ENCODE results near the gene BBOF1.
"Not testable (repeated sequence)": the region's sequence is repeated elsewhere in the genome, so short reads cannot be mapped to it uniquely, and the experiment has no call there.

The BBOF1 gene

DNA sequence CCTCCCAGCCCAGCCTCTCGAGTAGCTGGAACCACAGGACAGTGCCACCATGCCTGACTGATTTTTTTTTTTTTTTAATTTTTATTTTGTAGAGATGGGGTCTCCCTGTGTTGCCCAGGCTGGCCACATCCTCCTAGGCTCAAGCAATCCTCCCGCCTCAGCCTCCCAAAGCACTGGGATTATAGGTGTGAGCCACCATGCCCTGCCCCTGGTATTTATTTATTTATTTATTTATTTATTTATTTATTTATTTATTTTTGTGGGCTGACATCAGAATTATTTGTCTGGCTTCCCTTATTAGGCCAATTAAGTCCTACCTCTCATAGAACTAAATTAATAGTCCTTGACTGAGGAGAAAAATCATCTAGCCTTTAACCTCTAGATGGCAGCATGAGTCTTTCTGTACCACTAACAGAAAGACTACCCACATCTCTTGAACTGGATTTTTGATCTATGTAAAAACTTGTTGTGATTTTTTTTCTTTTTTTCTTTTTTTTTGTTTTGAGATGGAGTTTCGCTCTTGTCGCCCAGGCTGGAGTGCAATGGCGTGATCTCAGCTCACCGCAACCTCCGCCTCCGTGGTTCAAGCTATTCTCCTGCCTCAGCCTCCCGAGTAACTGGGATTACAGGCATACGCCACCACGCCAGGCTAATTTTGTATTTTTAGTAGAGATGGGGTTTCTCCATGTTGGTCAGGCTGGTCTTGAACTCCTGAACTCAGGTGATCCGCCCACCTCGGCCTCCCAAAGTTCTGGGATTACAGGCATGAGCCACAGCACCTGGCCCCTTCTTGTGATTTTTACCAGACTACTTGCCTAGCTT lies 92.5 kb downstream of the BBOF1 start:
- H3K79me2 ChIP-seq (ENCODE audit: insufficient read depth, low read length); H4K20me1 ChIP-seq (ENCODE audit: insufficient read depth, low read length); H3K4me3 ChIP-seq (ENCODE audit: low read depth in 1 of 2, low read length in 2 of 2); H3K4me1 ChIP-seq (ENCODE audit: insufficient read depth, low read length); H2AFZ ChIP-seq (ENCODE audit: low read depth, low read length); H3K4me2 ChIP-seq (ENCODE audit: insufficient read depth, low read length); H3K27me3 ChIP-seq (ENCODE audit: insufficient read depth, low read length, poor library complexity); H3K27ac ChIP-seq (ENCODE audit: low read length); H3K9me3 ChIP-seq (ENCODE audit: insufficient read depth, low read length, severe bottlenecking); DNase-seq; H3K9ac ChIP-seq (ENCODE audit: low read depth, low read length): not testable (repeated sequence)
- peaks cover 28% of the 10 kb centered on the region for H3K36me3 ChIP-seq (ENCODE audit: insufficient read depth, low read length)
- ATAC-seq (ENCODE audit: insufficient read depth, low read depth): peak; percentile 89
- TF ChIP-seq, protein P1, sequence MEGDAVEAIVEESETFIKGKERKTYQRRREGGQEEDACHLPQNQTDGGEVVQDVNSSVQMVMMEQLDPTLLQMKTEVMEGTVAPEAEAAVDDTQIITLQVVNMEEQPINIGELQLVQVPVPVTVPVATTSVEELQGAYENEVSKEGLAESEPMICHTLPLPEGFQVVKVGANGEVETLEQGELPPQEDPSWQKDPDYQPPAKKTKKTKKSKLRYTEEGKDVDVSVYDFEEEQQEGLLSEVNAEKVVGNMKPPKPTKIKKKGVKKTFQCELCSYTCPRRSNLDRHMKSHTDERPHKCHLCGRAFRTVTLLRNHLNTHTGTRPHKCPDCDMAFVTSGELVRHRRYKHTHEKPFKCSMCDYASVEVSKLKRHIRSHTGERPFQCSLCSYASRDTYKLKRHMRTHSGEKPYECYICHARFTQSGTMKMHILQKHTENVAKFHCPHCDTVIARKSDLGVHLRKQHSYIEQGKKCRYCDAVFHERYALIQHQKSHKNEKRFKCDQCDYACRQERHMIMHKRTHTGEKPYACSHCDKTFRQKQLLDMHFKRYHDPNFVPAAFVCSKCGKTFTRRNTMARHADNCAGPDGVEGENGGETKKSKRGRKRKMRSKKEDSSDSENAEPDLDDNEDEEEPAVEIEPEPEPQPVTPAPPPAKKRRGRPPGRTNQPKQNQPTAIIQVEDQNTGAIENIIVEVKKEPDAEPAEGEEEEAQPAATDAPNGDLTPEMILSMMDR (IDR thresholded peaks at IDR 0.05; ENCODE audit: borderline replicate concordance, extremely low read depth, low read length, poor library complexity, severe bottlenecking): peak; percentile 72
